GM12874 (cell line): Measurements from ENCODE around the gene CACNA1C.

Source experiments
- TF ChIP-seq, protein P1 (sequence below): IDR thresholded peaks from 2 replicates; pipeline ENCODE4 v1.5.1; 2011; ENCODE audit warnings: low read depth, mild to moderate bottlenecking, control low read depth, low read length, moderate library complexity; ENCODE audit not compliant: insufficient read depth

CACNA1C gene

GRCh38 chr12:2039034-2039433, 13.8 kb upstream of the CACNA1C start:
- TF ChIP-seq, protein P1, sequence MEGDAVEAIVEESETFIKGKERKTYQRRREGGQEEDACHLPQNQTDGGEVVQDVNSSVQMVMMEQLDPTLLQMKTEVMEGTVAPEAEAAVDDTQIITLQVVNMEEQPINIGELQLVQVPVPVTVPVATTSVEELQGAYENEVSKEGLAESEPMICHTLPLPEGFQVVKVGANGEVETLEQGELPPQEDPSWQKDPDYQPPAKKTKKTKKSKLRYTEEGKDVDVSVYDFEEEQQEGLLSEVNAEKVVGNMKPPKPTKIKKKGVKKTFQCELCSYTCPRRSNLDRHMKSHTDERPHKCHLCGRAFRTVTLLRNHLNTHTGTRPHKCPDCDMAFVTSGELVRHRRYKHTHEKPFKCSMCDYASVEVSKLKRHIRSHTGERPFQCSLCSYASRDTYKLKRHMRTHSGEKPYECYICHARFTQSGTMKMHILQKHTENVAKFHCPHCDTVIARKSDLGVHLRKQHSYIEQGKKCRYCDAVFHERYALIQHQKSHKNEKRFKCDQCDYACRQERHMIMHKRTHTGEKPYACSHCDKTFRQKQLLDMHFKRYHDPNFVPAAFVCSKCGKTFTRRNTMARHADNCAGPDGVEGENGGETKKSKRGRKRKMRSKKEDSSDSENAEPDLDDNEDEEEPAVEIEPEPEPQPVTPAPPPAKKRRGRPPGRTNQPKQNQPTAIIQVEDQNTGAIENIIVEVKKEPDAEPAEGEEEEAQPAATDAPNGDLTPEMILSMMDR: no peak

DNA sequence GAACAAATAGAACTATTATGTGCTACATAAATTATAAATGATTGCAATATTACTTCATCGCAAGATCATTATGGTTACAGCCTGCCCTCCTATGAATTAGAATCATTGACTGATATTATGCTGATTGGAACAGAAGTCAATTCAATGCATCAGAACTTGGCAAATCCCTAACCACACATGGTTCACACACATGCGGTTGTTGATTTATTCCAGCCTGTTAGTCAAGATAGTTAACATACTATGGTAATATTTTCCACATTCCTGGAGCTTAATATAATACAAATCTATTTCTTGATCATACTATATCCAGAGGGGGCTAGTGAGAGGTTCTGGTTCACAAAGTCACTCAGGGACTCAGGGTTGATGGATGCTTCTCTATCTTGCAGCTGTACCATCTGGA, 9.7 kb upstream of the CACNA1C start:
- TF ChIP-seq, protein P1: no peak

- TF ChIP-seq, protein P1: no peak
Observed at GRCh38 chr12:2044165-2044564, 8.6 kb upstream of the CACNA1C start.

DNA sequence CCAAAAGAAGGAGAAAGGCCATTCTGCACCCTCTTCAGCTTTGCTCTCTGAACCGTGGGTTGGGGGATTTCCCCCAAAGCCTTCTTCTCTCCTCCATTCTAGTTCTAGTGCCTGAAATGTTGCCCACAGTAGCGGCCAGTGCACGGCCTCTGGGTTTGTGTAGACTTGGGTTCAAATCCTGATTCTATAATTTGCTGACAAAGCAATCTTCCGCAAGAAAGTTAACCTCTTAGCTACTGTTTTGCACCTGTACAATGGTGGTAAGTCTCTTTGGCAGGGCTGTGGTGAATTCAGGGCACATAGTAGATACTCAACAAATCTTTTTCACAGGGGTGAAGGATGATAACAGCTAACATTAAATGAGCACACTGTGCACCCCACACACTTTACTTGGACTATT, 5.8 kb upstream of the CACNA1C start:
- TF ChIP-seq, protein P1: no peak

- TF ChIP-seq, protein P1: no peak
Observed at GRCh38 chr12:2047752-2048151, 5.0 kb upstream of the CACNA1C start.

DNA sequence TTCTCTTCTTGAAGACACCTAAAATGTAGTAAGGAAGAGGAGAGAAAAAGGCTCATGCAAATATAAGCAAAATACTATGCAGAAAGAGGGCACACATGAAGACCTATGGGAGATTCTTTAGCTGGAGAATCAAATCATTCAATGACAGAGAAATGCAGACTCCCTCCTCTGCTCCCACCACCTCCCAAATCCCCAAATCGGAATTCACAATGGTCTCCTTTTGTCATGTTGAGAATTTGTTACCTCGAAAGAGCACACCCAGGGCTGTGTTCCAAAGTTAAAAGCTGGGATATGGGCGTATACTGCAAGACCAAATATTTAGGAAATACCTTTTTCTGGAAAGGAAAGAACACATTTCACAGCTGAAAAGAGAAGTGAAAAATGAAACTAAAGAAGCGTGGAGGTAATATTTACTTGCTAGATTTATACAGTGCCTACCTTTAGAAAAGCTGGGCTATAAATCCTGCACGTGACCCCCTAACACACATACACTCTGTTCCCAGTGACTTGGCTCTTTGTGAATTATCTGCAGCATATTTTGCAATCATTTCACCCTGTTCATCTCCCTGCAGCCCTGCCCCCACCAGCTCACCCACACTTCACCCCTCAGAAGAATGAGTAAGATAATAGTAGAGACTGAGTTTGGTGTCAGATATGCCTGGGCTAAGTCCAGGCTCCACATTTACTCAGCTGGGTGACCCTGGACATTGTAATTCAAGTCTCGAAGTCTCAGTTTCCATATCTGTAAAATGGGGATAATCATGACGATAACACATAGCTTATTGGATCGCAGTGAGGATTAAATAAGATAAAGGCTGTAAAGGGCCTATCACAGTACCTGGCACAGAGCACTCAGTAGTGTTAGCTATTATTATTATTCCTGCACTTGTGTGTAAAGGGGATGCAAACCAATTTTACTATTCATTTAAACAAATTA, 2.9 kb upstream of the CACNA1C start:
- TF ChIP-seq, protein P1: no peak

GRCh38 chr12:2051700-2052621, 826 bp upstream of the CACNA1C start:
- TF ChIP-seq, protein P1: no peak
